Activated CD4-positive, alpha-beta T cell treated with anti-CD3 and anti-CD28 coated beads, Interleukin-2, amount 10 ng/mL, durations not matched to agents 24 days and 14 days (primary cell): ENCODE results near the gene LMAN2. TPM values are rescaled to one million over a fixed set of nuclear protein-coding genes. Genes with fewer than 3 reads are reported as not detected.
"Not testable (repeated sequence)": the region's sequence is repeated elsewhere in the genome, so short reads cannot be mapped to it uniquely, and the experiment has no call there.

ENCODE experiments used
- DNase-seq: peaks from one replicate; pipeline ENCODE4 v3.0.0; 2022
- H3K27ac Mint-ChIP-seq: one replicate; pipeline ENCODE4 v1.8.0; 2022; ENCODE audit warnings: mild to moderate bottlenecking, mixed read lengths
- H3K27me3 Mint-ChIP-seq: one replicate; pipeline ENCODE4 v1.8.0; 2022; ENCODE audit warnings: mixed read lengths
- H3K36me3 Mint-ChIP-seq: one replicate; pipeline ENCODE4 v1.8.0; 2022; ENCODE audit warnings: low read depth, mild to moderate bottlenecking, mixed read lengths
- H3K4me1 Mint-ChIP-seq: one replicate; pipeline ENCODE4 v1.8.0; 2021; ENCODE audit warnings: mixed read lengths
- H3K4me3 Mint-ChIP-seq: one replicate; pipeline ENCODE4 v1.8.0; 2022; ENCODE audit warnings: mild to moderate bottlenecking, moderate library complexity, mixed read lengths
- H3K9me3 Mint-ChIP-seq: one replicate; pipeline ENCODE4 v1.8.0; 2021; ENCODE audit warnings: mixed read lengths
- intact Hi-C: fragments of 100-400 bp; cut with micrococcal nuclease; formaldehyde crosslinking; loops from one replicate; pipeline ENCODE4 v1.15.1; 2023
- total RNA-seq: library from RNA; stranded (reverse); gene quantifications from 2 replicates; pipeline ENCODE4 v1.2.3, GENCODE V29; 2022

Gene LMAN2
- total RNA-seq, 1 donor from 2014 or later: 108 TPM

DNA sequence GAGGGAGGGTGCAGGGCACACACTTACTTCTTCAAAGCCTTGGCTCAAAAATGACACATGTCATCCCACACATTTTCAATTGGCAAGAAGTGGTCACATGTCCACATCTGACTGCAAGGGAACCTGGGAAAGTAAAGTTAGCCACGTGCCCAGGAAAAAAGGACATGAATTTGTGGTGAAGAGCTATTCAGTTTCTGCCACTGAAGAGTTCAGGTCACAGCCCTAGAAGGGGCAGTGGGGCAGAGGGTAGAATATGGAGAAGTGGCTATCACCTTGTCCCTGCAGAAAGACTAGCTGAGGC is 4.3 kb upstream of the LMAN2 start:
- H3K4me3 Mint-ChIP-seq: no peak overlapping the region
- no peak for DNase-seq
- H3K36me3 Mint-ChIP-seq: peaks cover 8% of the 10 kb centered on the region
- H3K27ac Mint-ChIP-seq: no peak overlapping the region
- peaks cover 56% of the 10 kb centered on the region for H3K4me1 Mint-ChIP-seq
- no peaks in the 10 kb centered on the region for H3K27me3 Mint-ChIP-seq
- intact Hi-C loops: loop anchor here (2.0 to 10.0 kb wide), 2 partner anchors 15 to 821 kb away; partner anchors contain the start of gene RNF44
- peaks cover 6% of the 10 kb centered on the region for H3K9me3 Mint-ChIP-seq

DNA sequence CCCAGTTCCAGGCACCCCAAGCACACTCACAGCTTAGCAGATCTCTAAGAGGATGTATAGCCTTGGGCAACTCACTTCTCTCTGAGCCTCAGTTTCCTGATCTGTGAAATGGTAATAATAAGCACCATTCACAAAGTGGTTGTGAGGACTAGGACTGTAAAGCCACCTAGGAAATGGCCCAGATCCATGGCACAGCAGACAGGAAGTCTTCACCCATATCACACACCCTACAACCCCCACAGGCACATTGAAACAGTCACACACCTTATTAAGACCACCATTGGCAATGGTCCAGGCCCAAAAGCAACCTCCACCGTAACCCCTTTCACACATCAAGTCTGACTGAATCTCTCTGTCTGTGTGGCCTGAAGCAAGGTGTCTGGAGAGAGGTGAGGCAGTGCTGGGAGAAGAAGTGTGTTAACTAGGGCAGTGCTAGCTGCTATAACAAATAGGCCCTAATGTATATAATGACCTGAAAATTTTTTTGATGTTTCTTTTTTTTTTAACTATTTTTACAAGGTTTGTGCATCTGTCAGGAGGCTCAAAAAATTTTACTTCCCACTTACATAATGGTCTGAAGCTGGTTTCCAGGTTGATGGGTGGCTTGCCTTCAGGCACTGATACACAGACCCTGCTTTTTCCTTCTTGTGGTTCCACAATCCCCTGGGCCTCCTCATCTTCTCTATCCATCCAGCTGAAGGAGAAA is 3.8 kb upstream of the LMAN2 start:
- no peaks in the 10 kb centered on the region for H3K27me3 Mint-ChIP-seq
- H3K36me3 Mint-ChIP-seq: peaks cover 8% of the 10 kb centered on the region
- peaks cover 6% of the 10 kb centered on the region for H3K9me3 Mint-ChIP-seq
- intact Hi-C loops: loop anchor here (10.0 kb wide), 1 partner anchor 821 kb away; the partner anchor contains the start of gene RNF44
- H3K4me1 Mint-ChIP-seq: peaks cover 58% of the 10 kb centered on the region
- no peak overlapping the region for H3K4me3 Mint-ChIP-seq
- DNase-seq: no peak
- H3K27ac Mint-ChIP-seq: no peak overlapping the region

DNA sequence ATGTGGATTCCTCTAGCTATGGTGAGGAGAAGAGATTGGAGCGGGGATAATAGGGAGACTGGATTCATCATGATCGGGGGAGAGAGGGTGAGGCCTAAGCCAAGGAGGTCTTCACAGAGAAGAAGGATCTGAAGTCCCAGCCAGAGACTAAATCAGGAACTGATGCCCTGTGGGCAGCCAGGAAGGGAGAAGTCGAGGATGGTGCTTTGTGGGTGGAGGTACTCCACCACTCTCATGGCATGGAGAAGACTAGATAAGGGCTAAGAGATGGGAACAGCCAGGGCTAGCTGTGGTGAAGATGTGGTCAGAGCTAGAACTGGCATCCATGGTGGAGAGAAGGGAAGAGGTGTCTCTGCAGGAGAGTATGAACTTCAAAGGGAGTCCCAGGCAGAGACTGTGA is 3.2 kb upstream of the LMAN2 start:
- Mint-ChIP-seq H3K27me3 (no peaks in the 10 kb centered on the region), H3K4me3 (no peak overlapping the region), H3K9me3 (peaks cover 6% of the 10 kb centered on the region), H3K27ac (no peak overlapping the region), H3K36me3 (peaks cover 8% of the 10 kb centered on the region), H3K4me1 (peaks cover 58% of the 10 kb centered on the region)
- no peak for DNase-seq
- intact Hi-C loops: loop anchor here (10.0 kb wide), 1 partner anchor 820 kb away; the partner anchor contains the start of gene RNF44

DNA sequence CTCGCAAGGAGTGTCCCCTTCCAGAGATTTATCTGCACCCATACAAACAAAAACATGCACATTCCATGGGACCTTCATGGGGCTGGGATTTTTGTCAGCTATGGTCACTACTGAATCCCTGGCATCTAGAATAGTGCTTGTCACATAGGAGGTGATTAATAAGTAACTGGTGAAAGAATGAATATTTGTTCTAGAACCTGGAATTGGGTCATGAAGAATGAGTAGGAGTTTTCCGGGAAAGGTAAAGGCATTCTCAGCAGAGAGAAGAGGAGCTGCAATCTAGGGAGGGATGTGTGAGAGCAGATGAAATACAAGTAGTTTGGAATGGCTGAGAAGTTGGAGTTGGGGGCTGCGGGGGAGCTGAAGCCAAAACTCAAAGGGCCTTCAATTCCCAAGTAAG is 2.8 kb upstream of the LMAN2 start:
- H3K27ac Mint-ChIP-seq: no peak overlapping the region
- intact Hi-C loops: loop anchor here (10.0 kb wide), 1 partner anchor 819 kb away; the partner anchor contains the start of gene RNF44
- peaks cover 59% of the 10 kb centered on the region for H3K4me1 Mint-ChIP-seq
- no peak overlapping the region for H3K4me3 Mint-ChIP-seq
- peaks cover 6% of the 10 kb centered on the region for H3K9me3 Mint-ChIP-seq
- no peaks in the 10 kb centered on the region for H3K27me3 Mint-ChIP-seq
- H3K36me3 Mint-ChIP-seq: peaks cover 13% of the 10 kb centered on the region
- no peak for DNase-seq

DNA sequence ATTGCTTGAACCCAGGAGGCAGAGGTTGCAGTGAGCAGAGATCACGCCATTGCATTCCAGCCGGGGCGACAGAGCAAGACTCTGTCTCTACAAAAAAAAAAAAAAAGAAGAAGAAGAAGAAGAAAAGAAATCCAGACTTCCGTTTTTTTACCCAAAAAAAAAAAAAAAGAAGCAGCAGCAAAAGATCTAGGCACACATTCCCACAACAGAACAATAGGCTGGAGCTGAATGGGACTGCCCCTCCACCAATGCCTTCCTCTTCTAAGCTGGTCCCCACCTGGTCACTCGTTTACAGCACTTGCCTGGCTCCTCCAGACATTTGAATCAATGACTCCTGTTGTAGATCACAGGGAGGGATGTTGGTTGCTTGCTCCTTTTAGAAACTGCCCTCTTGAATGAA is 1.6 kb upstream of the LMAN2 start:
- DNase-seq: no peak
- Mint-ChIP-seq H3K9me3 (peaks cover 6% of the 10 kb centered on the region), H3K4me1 (peaks cover 51% of the 10 kb centered on the region), H3K36me3 (peaks cover 15% of the 10 kb centered on the region), H3K27ac (no peak overlapping the region), H3K27me3 (no peaks in the 10 kb centered on the region), H3K4me3 (no peak overlapping the region)
- intact Hi-C loops: loop anchor here (10.0 kb wide), 1 partner anchor 818 kb away; the partner anchor contains the start of gene RNF44

DNA sequence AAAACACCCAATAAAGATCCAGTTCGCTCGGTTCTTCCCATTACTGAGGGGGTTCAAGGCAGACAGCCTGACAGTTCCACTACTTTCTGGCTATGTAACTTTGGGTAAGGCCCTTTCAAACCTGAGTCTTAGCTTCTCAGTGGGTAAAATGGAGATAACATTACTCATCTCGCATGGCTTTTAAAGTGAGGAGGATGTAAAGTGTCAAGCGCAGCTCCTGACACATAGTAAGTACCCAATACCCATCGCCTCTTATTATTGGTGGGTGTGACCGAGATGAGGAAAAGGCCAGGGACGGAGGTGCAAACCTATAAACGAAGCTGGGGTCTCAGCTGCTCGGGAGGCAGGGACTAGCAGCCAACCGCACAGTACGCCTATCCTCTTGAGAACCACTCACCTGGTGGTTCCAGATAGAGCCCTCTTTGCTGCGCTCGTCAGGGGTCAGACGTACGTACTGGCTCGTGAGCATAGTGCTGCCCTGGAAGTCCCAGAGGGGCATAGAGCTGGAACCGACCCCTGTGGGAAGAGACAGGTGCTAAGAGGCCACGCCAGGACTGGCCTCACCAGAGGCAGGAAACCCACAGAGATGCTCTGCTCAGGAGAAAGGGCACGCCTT is 584 bp downstream of the LMAN2 start:
- no peak for DNase-seq
- intact Hi-C loops: loop anchor here (1.0 to 10.0 kb wide), 3 partner anchors 12 to 816 kb away; partner anchors contain the start of gene RNF44
- H3K4me1 Mint-ChIP-seq: peaks cover 46% of the 10 kb centered on the region
- no peaks in the 10 kb centered on the region for H3K27me3 Mint-ChIP-seq
- H3K9me3 Mint-ChIP-seq: peaks cover 6% of the 10 kb centered on the region
- peak overlapping the region; percentile 90 for H3K4me3 Mint-ChIP-seq
- peaks cover 23% of the 10 kb centered on the region for H3K36me3 Mint-ChIP-seq
- peak overlapping the region; percentile 100 for H3K27ac Mint-ChIP-seq

DNA sequence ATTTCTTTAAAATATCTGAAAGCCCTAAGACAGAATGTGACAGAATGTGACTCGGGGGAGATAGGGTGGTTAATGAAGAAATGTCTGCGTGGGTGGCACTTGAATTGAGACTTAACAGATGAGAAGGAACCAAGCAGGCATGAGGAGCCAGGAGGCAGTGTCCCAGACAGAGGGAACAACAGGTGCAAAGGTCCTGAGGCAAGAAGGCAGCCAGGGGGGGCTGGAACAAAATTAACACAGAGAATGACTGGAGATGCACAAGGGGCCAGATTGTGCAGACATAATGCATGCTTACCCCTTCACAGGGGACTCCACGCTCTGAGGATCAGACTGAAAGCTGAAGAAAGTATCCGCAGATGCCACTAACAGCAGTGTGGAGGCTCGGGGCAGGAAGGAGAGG is 1.7 kb downstream of the LMAN2 start:
- no peaks in the 10 kb centered on the region for H3K27me3 Mint-ChIP-seq
- intact Hi-C loops: loop anchor here (10.0 kb wide), 1 partner anchor 815 kb away; the partner anchor contains the start of gene RNF44
- H3K4me3 Mint-ChIP-seq: peak overlapping the region; percentile 90
- peaks cover 25% of the 10 kb centered on the region for H3K36me3 Mint-ChIP-seq
- peaks cover 6% of the 10 kb centered on the region for H3K9me3 Mint-ChIP-seq
- peaks cover 40% of the 10 kb centered on the region for H3K4me1 Mint-ChIP-seq
- DNase-seq: no peak
- peak overlapping the region; percentile 45 for H3K27ac Mint-ChIP-seq

DNA sequence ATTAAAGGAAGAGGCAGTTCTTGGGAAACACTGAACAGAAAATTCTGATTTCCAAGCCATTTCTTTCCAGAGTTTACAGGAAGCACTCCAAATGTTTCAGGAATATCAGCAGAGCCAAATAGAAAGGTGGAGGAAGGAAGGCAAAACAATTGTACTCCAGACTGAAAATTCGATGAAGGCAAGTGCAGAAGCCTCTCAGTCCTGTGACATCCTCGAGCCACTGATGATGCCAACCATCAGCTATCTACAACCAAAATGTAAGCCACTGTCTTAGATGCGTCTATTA is 2.2 kb downstream of the LMAN2 start:
- no peaks in the 10 kb centered on the region for H3K27me3 Mint-ChIP-seq
- peaks cover 35% of the 10 kb centered on the region for H3K4me1 Mint-ChIP-seq
- DNase-seq: no peak
- intact Hi-C loops: no loop called here
- H3K27ac Mint-ChIP-seq: no peak overlapping the region
- H3K36me3 Mint-ChIP-seq: peaks cover 27% of the 10 kb centered on the region
- H3K9me3 Mint-ChIP-seq: peaks cover 2% of the 10 kb centered on the region
- peak overlapping the region; percentile 90 for H3K4me3 Mint-ChIP-seq

DNA sequence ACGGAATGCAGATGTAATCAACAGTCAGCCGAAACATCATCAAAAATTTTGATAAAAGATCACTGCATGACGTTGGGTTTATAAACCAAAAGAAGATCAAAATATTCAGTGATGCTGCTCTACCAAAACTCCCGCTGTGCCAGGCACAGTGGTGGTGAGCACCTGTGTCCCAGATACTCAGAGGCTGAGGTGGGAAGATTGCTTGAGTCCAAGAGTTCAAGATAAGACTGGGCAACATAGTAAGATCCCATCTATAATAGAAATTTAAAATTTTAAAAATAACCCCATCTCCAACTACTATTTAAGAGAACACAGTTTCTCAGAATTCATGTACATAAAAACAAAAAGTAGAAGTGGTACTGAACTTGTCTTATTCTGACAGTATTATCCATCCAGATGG is 3.8 kb downstream of the LMAN2 start:
- H3K27me3 Mint-ChIP-seq: no peaks in the 10 kb centered on the region
- H3K27ac Mint-ChIP-seq: no peak overlapping the region
- no peak for DNase-seq
- intact Hi-C loops: no loop called here
- H3K9me3 Mint-ChIP-seq: no peaks in the 10 kb centered on the region
- no peak overlapping the region for H3K4me3 Mint-ChIP-seq
- H3K4me1 Mint-ChIP-seq: peaks cover 36% of the 10 kb centered on the region
- H3K36me3 Mint-ChIP-seq: peaks cover 33% of the 10 kb centered on the region

DNA sequence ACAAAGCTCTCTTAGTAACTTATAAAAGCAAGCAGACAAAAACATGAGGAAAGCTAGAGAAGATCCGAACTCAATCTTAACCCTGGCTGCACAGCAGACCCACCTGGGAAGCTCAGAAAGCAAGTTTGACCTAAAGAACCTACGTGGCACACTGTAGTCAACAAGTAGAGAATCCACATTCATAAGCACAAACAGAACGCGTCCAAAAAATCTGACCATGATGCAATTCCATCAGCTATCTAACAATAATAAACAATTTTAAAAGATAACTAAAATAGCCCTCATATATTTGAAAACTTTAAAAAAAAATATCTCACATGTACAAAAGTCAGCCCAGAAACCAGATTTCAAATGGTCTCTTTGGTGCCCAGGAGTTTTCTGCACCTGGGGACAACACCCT is 4.6 kb downstream of the LMAN2 start:
- DNase-seq: no peak
- Mint-ChIP-seq H3K4me3 (no peak overlapping the region), H3K36me3 (peaks cover 34% of the 10 kb centered on the region), H3K27me3 (no peaks in the 10 kb centered on the region), H3K4me1 (peaks cover 32% of the 10 kb centered on the region), H3K9me3 (no peaks in the 10 kb centered on the region), H3K27ac (no peak overlapping the region)
- intact Hi-C loops: no loop called here

DNA sequence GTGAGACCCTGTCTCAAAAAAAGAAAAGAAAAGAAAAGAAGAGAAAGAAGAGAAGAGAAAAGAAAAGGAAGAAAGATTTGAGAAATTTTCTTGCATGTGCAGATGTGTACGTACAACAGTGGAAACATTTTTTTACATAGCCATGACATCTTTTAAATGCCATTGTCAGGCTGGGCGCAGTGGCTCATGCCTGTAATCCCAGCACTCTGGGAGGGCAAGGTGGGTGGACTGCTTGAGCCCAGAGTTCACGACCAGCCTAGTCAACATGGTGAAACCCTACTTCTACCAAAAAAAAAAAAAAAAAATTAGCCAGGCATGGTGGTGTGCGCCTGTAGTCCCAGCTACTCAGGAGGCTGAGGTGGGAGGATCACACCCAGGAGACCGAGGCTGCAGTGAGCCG is 6.6 kb downstream of the LMAN2 start:
- Mint-ChIP-seq H3K4me1 (peaks cover 27% of the 10 kb centered on the region), H3K4me3 (no peak overlapping the region), H3K36me3 (peaks cover 46% of the 10 kb centered on the region), H3K27me3 (no peaks in the 10 kb centered on the region), H3K27ac (no peak overlapping the region), H3K9me3 (no peaks in the 10 kb centered on the region)
- intact Hi-C loops: no loop called here
- no peak for DNase-seq

DNA sequence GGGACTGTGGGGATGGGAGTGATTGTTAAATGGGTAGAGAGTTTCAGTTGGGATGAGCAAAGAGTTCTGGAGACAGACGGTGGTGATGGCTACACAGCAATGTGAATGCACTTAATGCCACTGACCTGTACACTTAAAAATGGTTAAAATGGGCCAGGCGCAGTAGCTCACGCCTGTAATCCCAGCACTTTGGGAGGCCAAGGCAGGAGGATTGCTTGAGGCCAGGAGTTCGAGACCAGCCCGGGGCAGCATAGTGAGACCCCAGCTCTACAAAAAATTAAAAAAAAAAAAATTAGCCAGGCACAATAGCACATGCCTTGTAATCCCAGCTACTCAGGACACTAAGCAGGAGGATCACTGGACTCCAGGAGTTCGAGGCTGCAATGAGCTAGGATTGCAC is 7.7 kb downstream of the LMAN2 start:
- DNase-seq: no peak
- Mint-ChIP-seq H3K9me3 (no peaks in the 10 kb centered on the region), H3K36me3 (peaks cover 48% of the 10 kb centered on the region), H3K27me3 (no peaks in the 10 kb centered on the region), H3K27ac (no peak overlapping the region), H3K4me3 (no peak overlapping the region), H3K4me1 (peaks cover 23% of the 10 kb centered on the region)
- intact Hi-C loops: no loop called here

DNA sequence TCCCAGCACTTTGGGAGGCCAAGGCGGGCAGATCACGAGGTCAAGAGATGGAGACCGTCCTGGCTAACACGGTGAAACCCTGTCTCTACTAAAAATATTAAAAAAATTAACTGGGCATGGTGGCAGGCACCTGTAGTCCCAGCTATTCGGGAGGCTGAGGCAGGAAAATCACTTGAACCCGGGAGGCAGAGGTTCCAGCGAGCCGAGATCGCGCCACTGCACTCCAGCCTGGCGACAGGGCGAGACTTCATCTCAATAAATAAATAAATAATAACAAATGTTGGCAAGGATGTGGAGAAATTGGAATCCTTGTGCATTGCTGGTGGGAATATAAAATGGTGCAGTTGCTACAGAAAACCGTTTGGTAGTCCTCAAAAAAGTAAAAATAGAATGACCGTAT is 8.5 kb downstream of the LMAN2 start:
- Mint-ChIP-seq H3K36me3 (peaks cover 49% of the 10 kb centered on the region), H3K4me1 (peaks cover 23% of the 10 kb centered on the region)
- intact Hi-C loops, H3K27ac Mint-ChIP-seq, DNase-seq, H3K27me3 Mint-ChIP-seq, H3K4me3 Mint-ChIP-seq, H3K9me3 Mint-ChIP-seq: not testable (repeated sequence)

DNA sequence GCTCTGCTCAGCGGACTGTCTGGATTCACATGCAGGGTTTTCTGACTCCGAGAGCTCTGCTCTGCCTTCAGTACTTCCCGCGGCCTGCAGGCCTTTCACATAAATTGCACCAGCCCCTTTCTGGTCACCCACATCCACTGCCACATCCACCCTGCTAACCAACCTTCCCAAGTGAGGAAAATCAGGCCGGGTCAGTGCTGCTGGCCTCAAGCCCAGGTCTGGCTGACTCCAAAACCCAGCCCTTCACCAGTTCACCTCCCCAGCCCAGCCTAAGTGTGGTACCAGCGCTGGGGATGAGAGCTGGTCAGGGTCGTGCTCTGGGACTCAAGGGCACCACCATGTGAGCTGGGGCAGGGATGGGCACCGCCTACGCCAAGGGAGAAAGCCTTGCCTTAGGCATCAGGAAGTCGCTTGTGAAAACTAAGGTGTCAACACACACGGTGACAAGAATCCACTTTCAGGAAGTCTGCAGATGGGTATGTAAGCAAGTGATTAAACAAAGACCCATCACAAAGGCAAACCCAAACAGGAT is 12.3 kb downstream of the LMAN2 start:
- peaks cover 13% of the 10 kb centered on the region for H3K4me1 Mint-ChIP-seq
- H3K4me3 Mint-ChIP-seq: no peak overlapping the region
- intact Hi-C loops: no loop called here
- peak overlapping the region; percentile 51 for H3K27ac Mint-ChIP-seq
- no peaks in the 10 kb centered on the region for H3K27me3 Mint-ChIP-seq
- peaks cover 59% of the 10 kb centered on the region for H3K36me3 Mint-ChIP-seq
- DNase-seq: no peak
- no peaks in the 10 kb centered on the region for H3K9me3 Mint-ChIP-seq
